Cardiac septum (tissue), 1 donor: ENCODE data around the gene SLC35B2. TPM values are rescaled to one million over a fixed set of nuclear protein-coding genes. Genes with fewer than 3 reads are reported as not detected.

Experiments
- DNase-seq: peaks from one replicate; pipeline ENCODE4 v3.0.0-alpha.2; 2020; ENCODE audit warnings: low spot score
- intact Hi-C: fragments of 100-400 bp; cut with DNase I; formaldehyde crosslinking; loops from one replicate; pipeline ENCODE4 v1.14.0; 2022
- total RNA-seq: library from RNA; stranded (reverse); fragmentation: NEBNext Ultra II Directional; extraction: Animal tissue kit (Norgen Biotek cat#: 25700); gene quantifications from one replicate; pipeline ENCODE4 v1.2.1, GENCODE V29; 2021
- donor health status: DM: no; HTN: no; CAD: no.

The SLC35B2 gene
- total RNA-seq, 1 donor from 2014 or later, result 23.2 TPM

- intact Hi-C loops, result no loop called here
- no peak for DNase-seq
Measured at GRCh38 chr6:44289726-44290260, 32.5 kb upstream of the SLC35B2 start.

- intact Hi-C loops, result no loop called here
- DNase-seq, result no peak
Measured at GRCh38 chr6:44286747-44287146, 29.4 kb upstream of the SLC35B2 start.

GRCh38 chr6:44286285-44286565 is 28.9 kb upstream of the SLC35B2 start:
- DNase-seq, result no peak
- intact Hi-C loops, result no loop called here

- intact Hi-C loops, result no loop called here
- DNase-seq, result no peak
Measured at GRCh38 chr6:44285552-44286284, 28.4 kb upstream of the SLC35B2 start.

- intact Hi-C loops, result no loop called here
- no peak for DNase-seq
Measured at GRCh38 chr6:44284867-44285266, 27.5 kb upstream of the SLC35B2 start.

GRCh38 chr6:44284121-44284520 is 26.8 kb upstream of the SLC35B2 start:
- intact Hi-C loops, result no loop called here
- no peak for DNase-seq

- no peak for DNase-seq
- intact Hi-C loops, result no loop called here
Measured at GRCh38 chr6:44278774-44279697, 21.7 kb upstream of the SLC35B2 start.

- intact Hi-C loops, result no loop called here
- no peak for DNase-seq
Measured at GRCh38 chr6:44278315-44278714, 21.0 kb upstream of the SLC35B2 start.

GRCh38 chr6:44277763-44278162 is 20.4 kb upstream of the SLC35B2 start:
- DNase-seq, result no peak
- intact Hi-C loops, result no loop called here

GRCh38 chr6:44276667-44277640 is 19.6 kb upstream of the SLC35B2 start:
- intact Hi-C loops, result no loop called here
- DNase-seq, result no peak

- DNase-seq, result no peak
- intact Hi-C loops, result no loop called here
Measured at GRCh38 chr6:44275749-44276648, 18.7 kb upstream of the SLC35B2 start.

- DNase-seq, result no peak
- intact Hi-C loops, result no loop called here
Measured at GRCh38 chr6:44275271-44275748, 18.0 kb upstream of the SLC35B2 start.

GRCh38 chr6:44273617-44274016 is 16.3 kb upstream of the SLC35B2 start:
- no peak for DNase-seq
- intact Hi-C loops, result no loop called here

GRCh38 chr6:44272999-44273566 is 15.8 kb upstream of the SLC35B2 start:
- DNase-seq, result no peak

GRCh38 chr6:44272529-44272928 is 15.2 kb upstream of the SLC35B2 start:
- no peak for DNase-seq

More at GRCh38 chr6:44272999-44273566, 15.8 kb upstream of the SLC35B2 start:
- intact Hi-C loops, result no loop called here

GRCh38 chr6:44271914-44272313 is 14.6 kb upstream of the SLC35B2 start:
- intact Hi-C loops, result no loop called here
- DNase-seq, result no peak

More at GRCh38 chr6:44272529-44272928, 15.2 kb upstream of the SLC35B2 start:
- intact Hi-C loops, result no loop called here

- intact Hi-C loops, result no loop called here
Measured at GRCh38 chr6:44271406-44271723, 14.0 kb upstream of the SLC35B2 start.

More at GRCh38 chr6:44271406-44271723, 14.0 kb upstream of the SLC35B2 start:
- DNase-seq, result no peak
